ENCODE data around the gene HMCN1. TPM values are rescaled to one million over a fixed set of nuclear protein-coding genes. Genes with fewer than 3 reads are reported as not detected.

The HMCN1 gene
- total and polyA plus RNA-seq, 11 donors = 2.1 to 14.1 (median 5.6) TPM

DNA sequence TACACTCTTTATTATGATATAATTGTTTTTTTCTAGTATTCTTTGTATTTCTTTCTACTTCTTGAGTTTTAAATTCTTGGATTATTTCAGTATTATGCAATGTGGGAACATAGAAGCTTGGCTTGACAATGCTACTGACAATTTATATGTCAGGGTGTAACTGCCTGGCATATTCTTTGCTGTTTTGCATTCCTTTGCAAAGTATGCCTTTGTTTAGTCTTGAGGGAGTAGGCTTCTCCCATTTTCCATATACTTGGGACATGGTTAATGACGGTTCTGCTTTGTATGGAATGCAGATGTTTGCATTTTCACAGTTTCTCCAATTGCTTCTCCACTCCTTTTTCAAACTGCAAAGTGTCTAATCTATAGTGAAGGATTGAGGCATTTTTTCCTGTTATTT, 109.8 kb downstream of the HMCN1 start:
- TF ChIP-seq, protein P1, sequence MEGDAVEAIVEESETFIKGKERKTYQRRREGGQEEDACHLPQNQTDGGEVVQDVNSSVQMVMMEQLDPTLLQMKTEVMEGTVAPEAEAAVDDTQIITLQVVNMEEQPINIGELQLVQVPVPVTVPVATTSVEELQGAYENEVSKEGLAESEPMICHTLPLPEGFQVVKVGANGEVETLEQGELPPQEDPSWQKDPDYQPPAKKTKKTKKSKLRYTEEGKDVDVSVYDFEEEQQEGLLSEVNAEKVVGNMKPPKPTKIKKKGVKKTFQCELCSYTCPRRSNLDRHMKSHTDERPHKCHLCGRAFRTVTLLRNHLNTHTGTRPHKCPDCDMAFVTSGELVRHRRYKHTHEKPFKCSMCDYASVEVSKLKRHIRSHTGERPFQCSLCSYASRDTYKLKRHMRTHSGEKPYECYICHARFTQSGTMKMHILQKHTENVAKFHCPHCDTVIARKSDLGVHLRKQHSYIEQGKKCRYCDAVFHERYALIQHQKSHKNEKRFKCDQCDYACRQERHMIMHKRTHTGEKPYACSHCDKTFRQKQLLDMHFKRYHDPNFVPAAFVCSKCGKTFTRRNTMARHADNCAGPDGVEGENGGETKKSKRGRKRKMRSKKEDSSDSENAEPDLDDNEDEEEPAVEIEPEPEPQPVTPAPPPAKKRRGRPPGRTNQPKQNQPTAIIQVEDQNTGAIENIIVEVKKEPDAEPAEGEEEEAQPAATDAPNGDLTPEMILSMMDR (IDR thresholded peaks at IDR 0.05) = no peak
- no peak for TF ChIP-seq POLR2A (IDR thresholded peaks at IDR 0.05)
- DNase-seq (no peak), ATAC-seq (no peak)
- Histone ChIP-seq H3K36me3 (no peaks in the 10 kb centered on the region), H3K27ac (no peak overlapping the region), H3K9me3 (no peaks in the 10 kb centered on the region), H3K4me3 (no peak overlapping the region), H3K4me1 (peaks cover 0 to 12% (median 2%) of the 10 kb centered on the region in 12 donors), H3K27me3 (no peaks in the 10 kb centered on the region)
- intact Hi-C loops (cut with DNase I) = loop anchor here in 1 of 10 donors (10.0 kb wide), 1 partner anchor 121 kb away; no protein-coding TSS in a partner anchor
- 44 to 62% (median 57%) methylated on average over 1 of the region's 1 CpG for WGBS, 4 donors

DNA sequence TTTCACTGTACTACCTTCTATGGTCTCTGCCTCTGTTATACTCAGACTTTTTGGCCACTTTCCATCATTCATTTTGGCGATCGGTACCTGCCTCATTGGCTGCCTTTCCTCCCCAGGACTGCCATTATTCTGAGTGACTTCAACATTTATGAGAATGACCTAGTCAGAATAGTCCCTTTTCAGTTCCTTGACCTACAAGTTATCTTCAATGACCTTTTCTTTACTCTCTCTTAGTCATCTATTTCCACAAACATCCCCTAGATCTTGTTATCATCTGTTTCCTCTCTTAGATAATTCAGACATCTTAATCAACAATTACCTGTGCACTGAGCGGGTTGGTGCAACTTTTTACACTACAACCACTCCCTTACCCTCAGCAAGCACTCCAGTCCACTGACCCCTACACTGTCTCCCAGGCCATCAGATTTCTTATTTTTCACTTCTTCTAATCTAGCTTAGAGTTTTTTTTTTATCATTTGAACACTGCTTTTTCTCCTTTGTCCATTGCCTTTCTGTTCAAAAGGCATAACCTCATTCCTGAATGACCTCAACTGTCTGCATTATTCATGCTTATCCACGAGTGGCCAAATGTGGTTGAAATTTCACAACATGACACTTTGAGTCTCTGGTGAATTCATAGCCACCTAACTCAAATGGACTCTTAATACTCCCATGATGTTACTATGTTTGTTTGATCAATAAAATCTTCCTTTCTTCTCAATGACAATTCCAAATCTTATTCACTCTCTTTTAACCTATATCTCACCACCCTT, 112.7 kb downstream of the HMCN1 start:
- ATAC-seq (peak in 1 of 4 donors; percentile 27), DNase-seq (no peak)
- intact Hi-C loops (cut with DNase I) = loop anchor here in 1 of 10 donors (10.0 kb wide), 1 partner anchor 118 kb away; no protein-coding TSS in a partner anchor
- H3K9me3 ChIP-seq = no peaks in the 10 kb centered on the region
- no peaks in the 10 kb centered on the region for H3K27me3 ChIP-seq
- H3K4me1 ChIP-seq = peaks cover 0 to 20% (median 0%) of the 10 kb centered on the region in 12 donors
- no peak overlapping the region for H3K4me3 ChIP-seq
- H3K27ac ChIP-seq = no peak overlapping the region
- no peaks in the 10 kb centered on the region for H3K36me3 ChIP-seq
- TF ChIP-seq, protein P1 (IDR thresholded peaks at IDR 0.05) = no peak
- TF ChIP-seq POLR2A (IDR thresholded peaks at IDR 0.05) = no peak
- 82 to 87% (median 84%) methylated on average over 4 of the region's 4 CpGs for WGBS, 4 donors

DNA sequence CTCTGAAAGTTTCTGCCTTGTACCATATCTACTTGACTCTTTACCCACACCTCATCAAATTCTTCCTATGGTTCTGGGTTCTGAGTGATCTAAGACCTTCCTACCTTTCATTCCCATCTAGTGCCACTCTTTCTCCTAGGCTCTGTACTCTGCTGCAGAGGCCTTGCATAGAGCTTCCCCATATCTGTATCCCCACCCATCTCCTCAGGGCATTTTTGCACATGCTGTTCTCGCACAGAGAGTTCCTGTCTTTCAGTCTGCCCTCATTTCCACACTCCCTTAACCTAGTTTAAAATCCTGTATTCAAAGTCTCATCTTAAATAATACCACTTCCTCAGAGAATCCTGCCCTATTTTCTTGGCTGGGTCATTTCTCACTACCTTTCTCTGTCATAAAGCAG, 114.8 kb downstream of the HMCN1 start:
- ATAC-seq (no peak), DNase-seq (no peak)
- H3K27me3 ChIP-seq = no peaks in the 10 kb centered on the region
- no peak overlapping the region for H3K27ac ChIP-seq
- 73 to 84% (median 82%) methylated on average over 1 of the region's 1 CpG for WGBS, 4 donors
- H3K36me3 ChIP-seq = no peaks in the 10 kb centered on the region
- H3K4me3 ChIP-seq = no peak overlapping the region
- H3K4me1 ChIP-seq = peaks cover 0 to 12% (median 0%) of the 10 kb centered on the region in 12 donors
- H3K9me3 ChIP-seq = no peaks in the 10 kb centered on the region
- TF ChIP-seq, protein P1 (IDR thresholded peaks at IDR 0.05) = no peak
- no peak for TF ChIP-seq POLR2A (IDR thresholded peaks at IDR 0.05)
- intact Hi-C loops (cut with DNase I) = loop anchor here in 1 of 10 donors (10.0 kb wide), 1 partner anchor 116 kb away; no protein-coding TSS in a partner anchor

DNA sequence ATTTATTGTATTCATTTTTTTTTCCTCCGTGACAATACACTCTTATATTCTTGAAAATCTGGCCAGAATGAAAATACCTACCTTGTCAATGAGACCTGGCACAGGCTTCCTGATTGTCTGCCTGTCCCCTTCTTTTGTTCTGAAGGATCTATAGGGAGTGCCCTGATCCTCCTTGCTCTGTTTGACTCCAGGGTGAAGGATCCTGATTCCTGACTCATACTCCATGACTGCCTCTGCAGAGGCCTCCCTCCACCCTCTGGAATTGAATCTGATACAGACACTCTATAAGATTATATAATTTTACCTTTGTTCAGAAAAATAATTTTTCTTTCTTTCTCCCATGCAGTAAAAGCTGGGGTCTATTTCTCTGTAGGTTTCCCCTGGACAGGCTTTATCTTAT, 116.2 kb downstream of the HMCN1 start:
- no peak for DNase-seq
- no peak for TF ChIP-seq POLR2A (IDR thresholded peaks at IDR 0.05)
- TF ChIP-seq, protein P1 (IDR thresholded peaks at IDR 0.05) = no peak
- peaks cover 0 to 12% (median 0%) of the 10 kb centered on the region in 12 donors for H3K4me1 ChIP-seq
- 86 to 93% (median 87%) methylated on average over 1 of the region's 1 CpG for WGBS, 4 donors
- no peak overlapping the region for H3K4me3 ChIP-seq
- H3K27me3 ChIP-seq = no peaks in the 10 kb centered on the region
- no peak for ATAC-seq
- intact Hi-C loops (cut with DNase I) = no loop called here
- H3K9me3 ChIP-seq = no peaks in the 10 kb centered on the region
- no peaks in the 10 kb centered on the region for H3K36me3 ChIP-seq
- no peak overlapping the region for H3K27ac ChIP-seq

All from heart left ventricle (tissue), 16 donors.